ENCODE measurements around the gene CDC23. TPM values are rescaled to one million over a fixed set of nuclear protein-coding genes. Genes with fewer than 3 reads are reported as not detected.

CDC23 gene
- total RNA-seq, 1 donor from 2014 or later: 13.2 TPM

GRCh38 chr5:138138949-138139780 lies 74.0 kb downstream of the CDC23 start, which contains the start of gene NME5:
NME5 (minus strand) TSS chr5:138139428; CDS start chr5:138138780, 648 bp downstream.
- DNase-seq (ENCODE audit: low spot score in 2 of 2): no peak
- intact Hi-C loops (cut with DNase I): loop anchor here (10.0 kb wide), 1 partner anchor 514 kb away; no protein-coding TSS in a partner anchor
- Histone ChIP-seq H3K27ac (no peak within 1 kb of the TSS), H3K4me3 (peak within 1 kb of the TSS; percentile 57 to 73), H3K27me3 (no peaks in the 10 kb centered on the region), H3K9me3 (no peaks in the 10 kb centered on the region), H3K36me3 (no peaks in the 10 kb centered on the region), H3K4me1 (no peaks in the 10 kb centered on the region)
- no peak for TF ChIP-seq CTCF (IDR thresholded peaks at IDR 0.05)

Other genes with a start within 250 kb of the CDC23 start
- gene FAM13B, start 180.2 kb downstream of the CDC23 start, total RNA-seq: 19.2 TPM
- gene WNT8A, start 129.3 kb downstream of the CDC23 start, total RNA-seq: not detected
- gene NME5, start 73.9 kb downstream of the CDC23 start, total RNA-seq: not detected
- gene BRD8, start 34.7 kb downstream of the CDC23 start, total RNA-seq: 18.8 TPM
- gene KIF20A, start 34.2 kb downstream of the CDC23 start, total RNA-seq: not detected
- not detected for gene GFRA3, start 61.3 kb upstream of the CDC23 start, total RNA-seq
- gene CDC25C, start 118.5 kb upstream of the CDC23 start, total RNA-seq: not detected
- 40.0 TPM for gene FAM53C, start 124.9 kb upstream of the CDC23 start, total RNA-seq
- gene KDM3B, start 139.4 kb upstream of the CDC23 start, total RNA-seq: 33.4 TPM
- gene REEP2, start 225.7 kb upstream of the CDC23 start, total RNA-seq: 3.5 TPM

All from ascending aorta (tissue), 2 donors.